HTR-8/SVneo (cell line): Measurements from ENCODE around the gene CLIP2.
"Not testable (repeated sequence)": the region's sequence is repeated elsewhere in the genome, so short reads cannot be mapped to it uniquely, and the experiment has no call there.

ENCODE experiments used
- DNase-seq: peaks from one replicate; pipeline ENCODE4 v3.0.0; 2011; ENCODE audit warnings: low spot score, mixed read lengths; ENCODE audit not compliant: insufficient read length
- FAIRE-seq: peaks from 2 replicates; lab custom pipeline; 2011; peaks lifted over from hg19 to GRCh38; lab: Jason Lieb, UNC

The CLIP2 gene

DNA sequence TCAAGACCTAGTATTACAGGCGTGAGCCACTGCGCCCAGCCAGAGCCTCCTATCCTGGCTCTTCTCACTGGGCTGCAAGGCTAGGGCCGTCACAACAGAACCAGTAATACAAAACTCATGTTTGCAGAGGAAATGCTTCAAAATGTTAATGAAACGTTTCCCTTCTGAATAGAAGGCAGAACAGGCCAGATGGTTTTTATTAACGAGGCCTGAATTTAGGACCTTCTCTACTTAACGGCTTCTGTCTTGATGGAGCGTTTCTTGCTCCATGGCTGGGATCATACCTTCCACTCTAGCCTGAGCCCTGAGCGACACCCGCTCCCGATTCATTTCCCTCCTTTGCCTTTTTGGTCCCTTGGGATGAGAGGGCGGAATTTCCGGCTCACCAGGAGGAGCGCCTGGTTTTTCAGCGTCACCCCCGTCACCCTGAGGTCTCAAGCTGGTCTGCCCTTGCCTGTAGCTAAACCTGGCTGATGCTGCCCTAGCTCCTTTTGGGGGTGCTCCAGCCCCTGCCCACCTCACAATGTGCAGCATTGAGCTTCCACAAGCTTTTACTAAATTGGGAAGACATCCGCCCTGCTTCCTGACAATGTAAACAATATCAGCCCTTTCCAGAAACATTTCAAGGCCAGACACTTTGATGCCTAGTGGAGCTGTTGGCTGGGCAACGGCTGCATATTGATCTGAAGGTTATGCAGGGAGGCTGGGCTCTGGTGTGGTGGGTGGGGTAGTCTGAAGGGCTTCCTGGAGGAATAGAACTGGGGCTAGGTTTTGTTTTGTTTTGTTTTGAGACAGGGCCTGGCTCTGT is 5.2 kb downstream of the CLIP2 start:
- FAIRE-seq, result no peak
- no peak for DNase-seq

DNA sequence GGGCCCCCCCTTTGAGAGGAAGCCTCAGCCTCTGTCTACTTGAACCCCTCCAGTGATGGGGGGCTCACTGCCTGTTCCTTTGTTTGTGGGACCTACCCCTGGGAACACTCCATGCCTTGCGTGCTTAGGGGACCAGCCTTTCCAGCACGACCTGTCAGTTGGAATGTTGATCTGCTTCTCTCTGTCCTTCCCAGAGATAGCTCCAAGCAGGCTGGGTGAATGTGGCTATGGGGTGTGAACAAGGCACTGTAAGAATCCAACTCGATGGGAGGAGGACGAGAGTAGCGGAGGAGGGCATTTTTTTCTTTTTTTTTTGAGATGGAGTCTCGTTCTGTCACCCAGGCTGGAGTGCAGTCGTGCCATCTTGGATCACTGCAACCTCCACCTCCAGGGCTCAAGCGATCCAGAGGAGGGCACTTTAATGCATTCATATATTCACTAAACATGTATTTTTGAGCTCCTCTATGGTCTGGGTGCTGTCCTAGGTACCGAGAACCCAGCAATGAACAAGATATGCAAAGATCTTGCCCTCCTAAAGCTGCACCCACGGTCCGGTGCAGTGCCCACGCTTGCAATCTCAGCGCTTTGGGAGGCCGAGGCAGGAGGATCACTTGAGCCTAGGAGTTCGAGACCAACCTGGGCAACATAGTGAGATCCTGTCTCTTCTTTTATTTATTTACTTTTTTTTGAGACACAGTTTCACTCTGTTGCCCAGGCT is 8.5 kb downstream of the CLIP2 start:
- FAIRE-seq, result no peak
- no peak for DNase-seq

DNA sequence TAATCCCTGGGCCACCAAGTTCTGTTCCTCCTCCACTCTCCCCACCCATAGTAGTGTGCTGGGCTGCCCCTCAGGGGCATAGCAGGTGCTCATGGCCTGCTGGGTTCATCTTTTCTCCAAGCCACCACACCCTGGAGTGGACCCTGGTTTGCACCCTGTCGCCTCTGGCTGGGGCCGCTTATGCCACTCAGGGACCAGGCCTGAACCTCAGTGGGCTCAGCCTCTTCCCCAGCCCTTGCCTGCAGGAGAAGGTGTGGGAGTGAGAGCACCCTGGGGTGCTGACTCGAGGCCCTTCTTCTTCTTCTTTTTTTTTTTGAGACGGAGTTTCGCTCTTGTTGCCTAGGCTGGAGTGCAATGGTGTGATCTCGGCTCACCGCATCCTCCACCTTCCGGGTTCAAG is 10.2 kb downstream of the CLIP2 start:
- DNase-seq (no peak), FAIRE-seq (no peak)

DNA sequence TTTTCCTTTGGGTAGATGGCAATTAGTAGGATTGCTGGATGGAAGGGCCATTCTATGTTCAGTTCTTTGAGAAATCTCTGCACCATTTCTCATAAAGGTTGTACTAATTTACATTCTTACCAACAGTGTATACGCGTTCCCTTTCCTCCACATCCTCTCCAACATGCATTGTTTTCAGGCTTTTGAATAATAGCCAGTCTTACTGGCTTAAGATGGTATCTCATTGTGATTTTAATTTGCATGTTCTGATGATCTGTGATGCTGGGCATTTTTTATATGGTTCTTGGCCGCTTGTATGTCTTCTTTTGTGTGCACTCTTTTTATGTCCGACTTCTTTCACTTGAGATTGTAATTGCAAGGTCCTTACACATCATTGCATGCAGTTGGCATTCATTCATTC is 11.7 kb downstream of the CLIP2 start:
- FAIRE-seq (no peak), DNase-seq (no peak)

DNA sequence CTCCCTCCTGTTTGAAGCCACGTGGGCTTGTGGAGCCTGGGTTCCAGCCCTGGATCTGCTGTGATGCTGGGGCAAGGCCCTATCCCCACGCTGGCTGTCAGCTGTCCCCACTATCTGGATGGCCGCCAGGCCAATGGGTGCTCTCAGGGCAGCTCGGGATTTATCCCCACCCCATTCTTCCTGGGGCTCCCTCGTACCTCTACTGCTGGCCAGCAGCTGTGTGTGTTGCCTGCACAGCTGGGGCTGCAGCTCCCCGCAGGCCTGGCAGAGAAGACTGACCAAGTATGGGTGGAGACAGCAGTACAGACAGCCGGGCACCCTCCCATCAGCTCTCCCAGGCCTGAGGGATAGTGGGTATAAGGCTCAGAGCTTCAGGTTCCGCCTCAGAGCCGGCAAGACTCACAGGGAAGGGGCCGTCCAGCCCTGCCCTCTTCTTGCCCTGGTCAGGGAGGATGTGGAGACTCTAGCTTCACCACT is 13.6 kb downstream of the CLIP2 start:
- FAIRE-seq, result no peak

DNA sequence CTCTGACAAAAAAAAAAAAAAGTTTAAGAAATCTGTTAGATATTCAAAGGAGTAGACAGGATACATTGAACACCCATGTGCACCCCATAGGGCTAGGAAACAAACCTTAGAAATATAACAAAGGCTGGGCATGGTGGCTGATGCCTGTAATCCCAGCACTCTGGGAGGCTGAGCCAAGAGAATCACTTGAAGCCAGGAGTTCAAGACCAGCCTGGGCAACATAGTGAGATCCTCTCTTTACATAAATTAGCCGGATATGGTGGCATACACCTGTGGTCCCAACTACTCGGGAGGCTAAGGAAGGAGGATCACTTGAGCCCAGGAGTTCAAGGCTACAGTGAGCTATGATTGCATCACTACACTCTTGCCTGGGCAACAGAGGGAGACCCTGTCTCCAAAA is 15.3 kb downstream of the CLIP2 start:
- DNase-seq (no peak), FAIRE-seq (no peak)

More for the DNA sequence above, 13.6 kb downstream of the CLIP2 start:
- no peak for DNase-seq

DNA sequence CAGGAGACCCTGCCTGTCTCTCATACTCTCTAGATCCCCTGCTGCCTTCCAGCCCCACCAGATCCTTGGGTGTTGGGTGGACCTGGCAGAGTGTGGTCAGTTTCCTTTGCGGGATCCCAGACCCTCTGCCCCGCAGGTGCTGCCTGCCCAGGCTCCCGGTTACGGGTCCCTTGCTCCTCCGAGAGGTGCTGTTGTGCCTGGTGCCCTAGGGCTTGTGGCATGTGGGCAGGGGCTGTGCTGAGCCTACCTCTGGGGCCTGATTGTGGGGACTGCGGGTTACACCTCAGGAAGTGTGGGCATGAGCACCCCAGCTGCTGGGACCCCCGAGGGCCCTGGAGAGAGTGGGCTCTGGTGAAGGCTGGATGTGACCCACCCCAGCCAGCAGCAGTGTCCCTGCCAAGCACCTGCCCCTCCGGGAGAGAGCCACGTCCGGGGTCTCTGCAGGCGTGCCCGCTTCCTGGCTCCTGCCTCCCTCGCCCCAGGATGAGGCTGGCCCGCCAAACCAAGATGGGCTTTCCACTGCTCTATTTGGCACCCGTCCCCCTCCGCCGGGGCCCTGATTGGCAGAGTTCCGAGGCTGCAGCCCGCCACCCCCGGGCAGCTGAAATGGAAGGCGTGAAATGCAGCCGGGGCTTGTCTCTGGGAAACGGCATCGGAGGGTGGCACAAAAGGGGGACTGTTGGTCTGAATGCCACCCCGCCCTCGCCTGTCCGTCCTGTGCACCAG is 17.0 kb downstream of the CLIP2 start:
- DNase-seq, result no peak
- FAIRE-seq, result no peak

DNA sequence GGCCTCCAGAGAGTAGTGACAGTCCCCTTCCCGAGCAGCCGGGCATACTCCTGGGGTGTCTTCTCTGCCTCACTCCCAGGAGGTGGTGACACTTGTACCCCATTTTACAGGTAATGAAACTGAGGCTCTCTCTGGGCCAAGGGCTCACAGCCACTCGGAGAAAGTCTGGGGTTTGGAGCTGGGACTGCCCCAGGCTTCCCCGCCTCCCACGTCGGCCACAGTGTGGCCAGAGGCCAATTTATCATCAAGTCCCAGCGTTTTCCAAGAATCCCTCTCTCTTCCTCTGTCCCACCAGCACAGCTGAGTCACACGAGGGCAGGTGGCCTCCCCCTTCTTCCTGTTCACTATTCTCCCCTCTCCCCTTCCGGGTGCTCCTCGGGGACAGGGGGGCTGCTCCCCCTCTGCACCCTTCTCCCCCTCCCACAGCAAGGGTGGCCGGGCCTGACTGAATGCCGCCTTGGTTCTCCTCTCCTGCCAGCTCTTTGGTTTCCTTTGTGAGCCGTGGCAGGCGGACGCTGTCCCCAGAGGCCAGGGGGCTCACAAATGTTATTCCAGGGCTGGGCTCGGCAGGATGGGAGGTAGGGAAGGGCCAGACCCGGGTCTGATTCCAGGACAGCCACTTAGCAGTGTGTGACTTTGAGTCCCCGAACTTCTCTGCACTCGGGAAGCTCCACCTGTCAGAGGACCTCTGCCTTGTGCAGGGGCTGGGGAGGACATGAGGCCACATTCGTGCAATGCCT is 17.7 kb downstream of the CLIP2 start:
- peak; percentile 64 for DNase-seq
- FAIRE-seq, result no peak

DNA sequence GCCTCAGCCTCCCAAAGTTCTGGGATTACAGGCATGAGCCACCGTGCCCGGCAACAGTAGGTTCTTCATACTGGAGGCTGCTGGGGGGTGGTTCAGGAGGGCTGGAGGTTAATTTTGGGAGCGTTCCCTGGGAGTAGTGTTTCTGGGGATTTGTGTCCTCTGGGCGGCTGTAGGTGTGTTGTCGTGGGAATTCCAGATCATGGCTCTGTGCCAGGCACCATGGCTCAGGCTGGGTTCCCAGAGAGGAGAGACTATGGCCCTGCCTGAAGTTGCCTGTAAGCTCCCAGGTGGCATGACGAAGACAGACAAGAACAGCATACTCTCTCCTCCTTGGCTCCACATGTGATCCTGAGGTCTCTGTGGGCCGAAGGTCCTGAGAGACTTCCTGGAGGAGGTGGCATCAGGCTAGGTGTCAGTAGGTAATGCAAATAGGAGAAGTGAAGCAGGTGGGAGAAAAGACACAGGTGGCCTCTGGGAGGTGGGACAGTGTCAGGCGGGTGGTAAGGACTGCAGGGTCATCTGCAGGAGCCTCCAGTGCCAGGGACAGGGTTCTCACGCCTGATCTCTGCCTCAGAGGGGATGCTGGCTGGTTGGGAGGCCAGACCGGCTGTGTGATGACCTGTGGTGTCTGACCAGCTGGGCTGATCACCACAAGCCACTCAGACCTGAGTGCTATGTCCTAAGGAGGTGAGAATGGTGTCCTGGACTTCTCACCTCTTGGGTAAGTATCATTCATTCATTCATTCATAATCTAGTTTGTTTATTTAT is 18.7 kb downstream of the CLIP2 start:
- DNase-seq (no peak), FAIRE-seq (no peak)

DNA sequence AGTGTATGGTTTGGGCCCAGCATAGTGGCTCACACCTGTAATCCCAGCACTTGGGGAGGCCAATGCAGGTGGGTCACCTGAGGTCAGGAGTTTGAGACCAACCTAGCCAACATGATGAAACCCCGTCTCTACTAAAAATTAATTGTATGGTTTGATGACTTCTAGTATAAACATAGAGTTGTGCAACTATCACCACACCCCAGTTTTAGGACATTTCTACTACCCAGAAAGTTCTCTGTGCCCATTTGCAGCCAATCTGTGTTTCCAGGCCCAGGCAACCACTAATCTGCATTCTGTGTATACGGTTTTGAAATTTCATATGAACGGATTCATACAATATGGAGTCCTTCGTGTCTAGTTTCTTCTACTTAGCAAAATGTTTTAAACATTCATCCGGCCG is 20.0 kb downstream of the CLIP2 start:
- DNase-seq (no peak), FAIRE-seq (no peak)

DNA sequence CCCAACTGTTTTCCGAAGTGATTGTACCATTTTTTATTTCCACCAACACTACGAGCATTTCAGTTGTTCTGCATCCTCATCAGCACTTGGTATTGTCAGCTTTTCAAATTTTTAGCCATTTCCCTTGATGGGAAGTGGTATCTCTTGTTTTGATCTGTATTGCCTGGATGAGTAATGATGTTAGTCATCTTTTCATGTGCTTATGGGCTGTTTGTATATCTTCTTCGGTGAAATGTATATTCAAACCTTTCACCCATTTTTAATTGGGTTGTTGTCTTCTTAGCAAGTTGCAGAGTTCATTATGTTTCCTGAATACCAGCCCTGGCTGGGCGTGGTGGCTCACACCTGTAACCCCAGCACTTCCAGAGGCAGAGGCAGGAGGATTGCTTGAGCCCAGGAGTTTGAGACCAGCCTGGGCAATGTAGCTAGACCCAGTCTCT is 22.1 kb downstream of the CLIP2 start:
- no peak for FAIRE-seq
- DNase-seq, result no peak

DNA sequence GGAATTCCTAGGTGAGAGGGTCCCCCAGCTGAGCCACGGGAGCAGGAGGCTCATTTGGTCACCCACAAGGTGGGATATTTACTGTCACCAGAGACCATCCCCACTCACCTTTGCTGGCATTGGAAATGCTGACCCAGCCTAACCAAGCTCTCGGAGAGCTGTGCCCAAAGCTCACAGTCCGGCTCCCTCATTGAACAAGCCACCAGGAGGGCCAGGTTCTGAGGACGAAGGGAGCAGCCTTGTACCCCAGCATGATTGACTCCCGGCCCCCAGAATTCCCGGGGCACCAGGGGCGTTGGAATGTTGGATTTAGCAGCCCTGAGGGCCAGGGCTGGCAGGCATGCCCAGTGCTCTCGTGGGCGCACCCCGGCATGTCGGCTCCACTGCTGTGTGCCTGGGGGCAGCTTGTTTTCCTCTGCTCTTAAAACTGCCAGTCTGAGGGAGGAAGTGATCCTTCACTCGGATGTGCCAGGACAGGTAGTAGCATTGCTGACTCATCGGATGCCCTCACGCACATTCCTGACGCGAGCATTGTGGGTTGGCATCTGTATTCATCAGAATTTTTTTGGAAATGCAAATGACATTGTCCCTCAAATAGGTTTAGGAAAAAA is 23.3 kb downstream of the CLIP2 start:
- DNase-seq, result peak; percentile 73
- peak; percentile 68 for FAIRE-seq

DNA sequence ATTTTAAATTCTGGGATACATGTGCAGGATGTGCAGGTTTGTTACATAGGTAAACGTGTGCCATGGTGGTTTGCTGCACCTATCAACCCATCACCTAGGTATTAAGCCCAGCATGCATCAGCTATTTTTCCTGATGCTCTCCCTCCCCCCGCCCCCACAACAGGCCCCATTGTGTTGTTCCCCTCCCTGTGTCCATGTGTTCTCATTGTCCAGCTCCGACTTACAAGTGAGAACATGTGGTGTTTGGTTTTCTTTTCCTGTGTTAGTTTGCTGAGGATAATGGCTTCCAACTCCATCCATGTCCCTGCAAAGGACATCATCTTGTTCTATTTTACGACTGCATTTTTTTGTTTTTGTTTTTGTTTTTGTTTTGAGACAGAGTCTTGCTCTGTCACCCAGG is 26.7 kb downstream of the CLIP2 start:
- not testable (repeated sequence) for FAIRE-seq, DNase-seq

DNA sequence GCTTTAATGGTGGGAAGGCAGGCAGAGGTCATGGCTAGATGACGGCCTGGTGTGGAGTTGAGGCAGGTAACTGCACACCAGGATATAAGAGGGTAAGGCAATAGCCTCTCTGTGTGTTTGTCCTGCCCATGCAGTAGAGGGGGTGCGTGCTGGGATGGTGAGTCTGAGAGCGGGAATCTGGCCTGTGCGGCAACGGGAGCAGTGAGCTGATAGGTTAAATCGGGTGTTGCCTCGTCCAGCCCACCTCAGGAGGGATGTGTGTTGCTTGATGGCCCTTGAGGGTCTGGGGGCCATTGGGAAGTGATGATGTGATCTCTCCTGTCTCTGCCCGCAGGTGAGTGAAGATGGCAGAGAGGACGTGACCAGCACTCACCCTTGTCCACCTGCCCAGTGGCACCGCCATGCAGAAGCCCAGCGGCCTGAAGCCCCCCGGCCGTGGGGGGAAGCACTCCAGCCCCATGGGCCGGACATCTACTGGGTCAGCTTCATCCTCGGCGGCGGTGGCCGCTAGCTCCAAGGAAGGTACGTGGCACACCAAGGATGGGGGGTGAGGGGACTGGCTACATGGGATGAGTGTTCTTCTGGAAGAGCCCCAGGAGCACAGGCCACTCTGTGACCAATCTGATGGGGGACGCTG is 28.1 kb downstream of the CLIP2 start:
- DNase-seq (no peak), FAIRE-seq (no peak)

DNA sequence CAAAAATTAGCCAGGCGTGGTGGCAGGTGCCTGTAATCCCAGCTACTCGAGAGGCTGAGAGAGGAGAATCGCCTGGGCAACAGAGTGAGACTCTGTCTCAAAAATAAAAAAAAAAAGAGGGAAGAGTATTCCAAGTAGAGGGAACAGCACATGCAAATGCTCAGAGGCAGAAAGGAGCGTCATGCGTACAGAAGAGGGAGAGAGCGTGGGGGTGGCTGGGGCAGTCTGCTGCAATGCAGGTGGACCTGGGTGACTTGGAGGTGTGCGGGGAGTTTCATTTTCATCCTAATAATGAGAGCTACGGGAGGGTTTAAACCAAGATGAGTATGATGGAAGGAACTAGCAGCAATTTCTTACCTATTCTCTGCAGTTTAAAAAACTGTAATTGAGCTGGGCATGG is 28.8 kb downstream of the CLIP2 start:
- FAIRE-seq (no peak), DNase-seq (no peak)

DNA sequence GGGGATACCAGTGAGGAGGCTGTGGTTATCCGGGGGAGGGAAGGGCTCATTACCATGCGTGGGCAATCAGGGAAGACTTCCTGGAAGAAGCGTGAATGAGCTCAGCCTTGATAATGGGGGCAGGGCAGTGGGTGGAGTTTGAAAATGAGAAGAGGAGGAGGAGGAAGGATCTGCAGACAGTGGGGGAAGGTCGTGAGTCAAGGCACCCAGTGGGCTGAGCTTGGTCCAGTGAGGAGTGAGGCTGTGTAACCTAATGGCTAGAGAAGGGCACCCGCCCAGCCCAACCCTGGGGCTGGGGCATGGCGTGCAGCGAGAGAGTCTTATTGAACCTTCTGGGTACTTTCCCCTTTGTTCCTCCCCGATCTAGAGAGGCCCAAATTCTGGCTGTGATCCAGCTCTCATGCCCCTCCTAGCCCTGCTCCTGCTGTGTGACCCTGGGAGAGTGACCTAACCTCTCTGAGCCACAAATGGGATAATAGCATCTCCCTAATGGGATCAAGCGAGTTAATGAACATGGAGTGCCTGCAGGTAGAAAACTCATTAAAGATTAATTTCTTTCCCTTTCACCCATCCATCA is 31.5 kb downstream of the CLIP2 start:
- DNase-seq, result no peak
- FAIRE-seq, result no peak

DNA sequence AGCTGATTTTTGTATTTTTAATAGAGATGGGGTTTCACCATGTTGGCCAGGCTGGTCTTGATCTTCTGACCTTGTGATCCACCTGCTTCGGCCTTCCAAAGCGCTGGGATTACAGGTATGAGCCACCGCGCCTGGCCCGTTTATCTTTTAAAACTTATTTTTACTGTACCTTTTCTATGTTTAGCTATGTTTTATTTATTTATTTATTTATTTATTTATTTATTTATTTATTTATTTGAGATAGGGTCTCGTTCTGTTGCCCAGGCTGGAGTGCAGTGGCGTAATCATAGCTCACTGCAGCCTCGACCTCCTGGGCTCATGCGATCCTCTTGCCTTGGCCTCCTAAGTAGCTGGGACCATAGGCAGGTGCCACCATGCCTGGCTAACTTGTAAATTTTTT is 33.7 kb downstream of the CLIP2 start:
- not testable (repeated sequence) for DNase-seq, FAIRE-seq

DNA sequence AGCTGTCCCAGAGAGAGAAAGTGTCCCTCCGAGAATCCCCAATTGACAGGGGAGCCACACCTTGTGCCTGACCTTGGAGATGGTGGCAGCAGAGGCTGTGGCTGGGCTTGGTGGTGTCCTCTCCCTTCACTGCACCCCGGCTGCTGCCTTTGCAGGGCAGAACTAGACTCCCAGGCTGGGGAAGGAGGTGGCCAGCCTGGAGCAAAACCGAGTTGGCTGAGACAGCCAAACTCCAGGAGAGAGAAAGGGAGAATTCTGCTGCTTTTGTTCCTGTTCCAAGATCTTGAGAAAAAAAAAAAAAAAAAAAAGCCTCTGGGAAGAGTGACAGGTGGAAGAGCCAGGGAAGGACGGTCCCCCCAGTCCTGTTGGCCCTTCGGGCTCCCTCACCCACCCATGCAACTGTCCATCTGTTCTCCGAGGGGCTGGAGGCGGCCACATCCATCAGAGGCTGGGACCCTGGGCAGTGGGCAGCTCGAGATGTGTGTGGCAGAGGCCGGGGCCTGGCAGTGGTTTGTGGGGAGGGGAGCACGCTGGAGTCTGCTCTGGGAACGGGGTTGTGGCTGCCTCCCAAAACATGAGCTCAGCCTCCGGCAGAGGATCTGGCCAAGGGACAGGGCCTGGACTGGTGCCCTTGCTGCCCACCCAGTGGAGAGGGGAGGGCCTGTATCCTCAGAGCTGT is 35.5 kb downstream of the CLIP2 start:
- no peak for FAIRE-seq
- DNase-seq, result no peak
